LNCaP clone FGC (cell line): ENCODE measurements around the gene ARHGAP24.

Experiments used
- DNase-seq: peaks from one replicate; pipeline ENCODE4 v3.0.0-alpha.2; 2011; ENCODE audit warnings: low read depth
- H3K4me3 ChIP-seq: 2 replicates; pipeline ENCODE4 v1.5.1; 2011; ENCODE audit warnings: mild to moderate bottlenecking, low read depth, low read length, control low read depth
- CTCF ChIP-seq: IDR thresholded peaks from 2 replicates; pipeline ENCODE4 v1.5.1; 2012; ENCODE audit warnings: mild to moderate bottlenecking; ENCODE audit not compliant: control insufficient read depth, insufficient read depth; ENCODE audit errors: extremely low read depth

The ARHGAP24 gene

GRCh38 chr4:86035688-86036087 lies 560.7 kb downstream of the ARHGAP24 start:
- no peak for TF ChIP-seq CTCF
- DNase-seq = no peak
- H3K4me3 ChIP-seq = no peak overlapping the region

- DNase-seq = no peak
These were observed 561.8 kb downstream of the ARHGAP24 start for GRCh38 chr4:86036736-86037135.

GRCh38 chr4:86038037-86038436 lies 563.1 kb downstream of the ARHGAP24 start:
- no peak for DNase-seq

More at GRCh38 chr4:86036736-86037135, 561.8 kb downstream of the ARHGAP24 start:
- TF ChIP-seq CTCF = no peak
- H3K4me3 ChIP-seq = no peak overlapping the region

GRCh38 chr4:86043755-86044592 lies 569.0 kb downstream of the ARHGAP24 start:
- no peak overlapping the region for H3K4me3 ChIP-seq
- DNase-seq = no peak
- TF ChIP-seq CTCF = peak; percentile 63

More at GRCh38 chr4:86038037-86038436, 563.1 kb downstream of the ARHGAP24 start:
- no peak for TF ChIP-seq CTCF
- no peak overlapping the region for H3K4me3 ChIP-seq

- no peak for DNase-seq
- no peak overlapping the region for H3K4me3 ChIP-seq
- no peak for TF ChIP-seq CTCF
These were observed 569.6 kb downstream of the ARHGAP24 start for GRCh38 chr4:86044593-86044985.

GRCh38 chr4:86048426-86048825 lies 573.5 kb downstream of the ARHGAP24 start:
- no peak overlapping the region for H3K4me3 ChIP-seq
- no peak for TF ChIP-seq CTCF
- DNase-seq = no peak

GRCh38 chr4:86050496-86050895 lies 575.5 kb downstream of the ARHGAP24 start:
- no peak for DNase-seq
- H3K4me3 ChIP-seq = no peak overlapping the region
- TF ChIP-seq CTCF = no peak
